Measurements from ENCODE around the gene ADCYAP1. TPM values are rescaled to one million over a fixed set of nuclear protein-coding genes. Genes with fewer than 3 reads are reported as not detected.

ADCYAP1 gene
- total RNA-seq, 1 experiment from 2014 or later: not detected

DNA sequence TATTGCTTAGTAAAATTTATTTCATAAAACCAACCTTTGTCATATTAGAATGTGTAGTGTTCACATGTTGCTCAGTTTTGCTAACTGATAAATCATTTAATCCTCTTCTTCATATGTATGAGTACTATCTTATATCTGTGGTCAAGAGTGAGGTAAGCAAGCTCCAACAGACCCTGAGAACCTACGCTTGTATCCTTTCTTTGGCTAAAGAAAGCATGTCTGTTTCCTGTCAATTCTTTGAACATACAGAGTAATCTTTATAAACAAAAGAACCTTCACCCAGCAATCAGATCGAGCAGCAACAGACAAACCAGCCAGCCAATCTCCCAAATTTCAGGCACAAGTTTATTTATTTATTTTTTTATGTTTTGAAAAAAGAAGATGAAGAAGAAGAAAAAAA, 6.4 kb downstream of the ADCYAP1 start:
- H3F3A ChIP-seq (ENCODE audit: insufficient read depth, low read depth): no peaks in the 10 kb centered on the region
- no peaks in the 10 kb centered on the region for H3K27me3 ChIP-seq (ENCODE audit: insufficient read depth, low read depth)
- no TSS peak for BruUV-seq (replicated peaks)
- no peaks in the 10 kb centered on the region for H3K79me2 ChIP-seq (ENCODE audit: low read depth)
- no peak overlapping the region for H3K4me2 ChIP-seq
- TF ChIP-seq EZH2 (IDR thresholded peaks at IDR 0.05; ENCODE audit: low read depth): no peak
- no peak overlapping the region for H3K27ac ChIP-seq
- no peaks in the 10 kb centered on the region for H3K9me3 ChIP-seq (ENCODE audit: insufficient read depth, low read depth)
- H3K4me3 ChIP-seq: no peak overlapping the region
- H3K9me2 ChIP-seq (ENCODE audit: insufficient read depth): no peaks in the 10 kb centered on the region
- intact Hi-C loops (cut with micrococcal nuclease; ENCODE audit: unreplicated experiment): loop anchor here (5.0 kb wide), 1 partner anchor 226 kb away; no protein-coding TSS in a partner anchor
- H4K20me1 ChIP-seq (ENCODE audit: insufficient read depth): no peaks in the 10 kb centered on the region
- H3K36me3 ChIP-seq (ENCODE audit: low read depth): no peaks in the 10 kb centered on the region
- H2AFZ ChIP-seq: no peak overlapping the region
- POLR2A ChIA-PET (ENCODE audit: unreplicated experiment): no interaction called here
- DNase-seq: no peak
- no peaks in the 10 kb centered on the region for H3K4me1 ChIP-seq (replicated peaks; ENCODE audit: insufficient read depth)
- CTCF ChIA-PET: no interaction called here

DNA sequence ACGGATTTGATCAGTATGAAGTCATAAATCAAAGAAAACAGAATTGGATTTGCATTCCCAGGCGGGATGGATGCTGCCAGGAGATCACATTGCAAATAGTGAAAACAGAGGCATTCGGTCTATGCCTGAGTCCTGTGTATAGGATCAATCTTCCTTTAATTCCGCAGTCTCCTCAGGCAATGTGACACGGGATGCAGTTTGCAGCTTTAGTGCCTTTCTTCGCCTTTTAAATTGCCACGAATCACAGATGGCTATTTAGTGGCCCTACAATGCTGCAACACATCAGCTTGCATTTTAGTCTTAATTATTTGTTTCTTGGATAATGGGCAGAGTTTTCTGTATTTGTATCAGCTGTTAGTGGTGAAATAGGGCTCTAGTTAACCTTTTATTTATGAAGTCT, 6.8 kb downstream of the ADCYAP1 start:
- Histone ChIP-seq H3K27me3 (ENCODE audit: insufficient read depth, low read depth) (no peaks in the 10 kb centered on the region), H3K27ac (no peak overlapping the region), H3K79me2 (ENCODE audit: low read depth) (no peaks in the 10 kb centered on the region), H2AFZ (no peak overlapping the region), H3K9me3 (ENCODE audit: insufficient read depth, low read depth) (no peaks in the 10 kb centered on the region), H3K4me3 (no peak overlapping the region), H3K9me2 (ENCODE audit: insufficient read depth) (no peaks in the 10 kb centered on the region), H3K4me2 (no peak overlapping the region), H3F3A (ENCODE audit: insufficient read depth, low read depth) (no peaks in the 10 kb centered on the region), H3K4me1 (replicated peaks; ENCODE audit: insufficient read depth) (no peaks in the 10 kb centered on the region), H3K36me3 (ENCODE audit: low read depth) (no peaks in the 10 kb centered on the region), H4K20me1 (ENCODE audit: insufficient read depth) (no peaks in the 10 kb centered on the region)
- TF ChIP-seq, protein P1, sequence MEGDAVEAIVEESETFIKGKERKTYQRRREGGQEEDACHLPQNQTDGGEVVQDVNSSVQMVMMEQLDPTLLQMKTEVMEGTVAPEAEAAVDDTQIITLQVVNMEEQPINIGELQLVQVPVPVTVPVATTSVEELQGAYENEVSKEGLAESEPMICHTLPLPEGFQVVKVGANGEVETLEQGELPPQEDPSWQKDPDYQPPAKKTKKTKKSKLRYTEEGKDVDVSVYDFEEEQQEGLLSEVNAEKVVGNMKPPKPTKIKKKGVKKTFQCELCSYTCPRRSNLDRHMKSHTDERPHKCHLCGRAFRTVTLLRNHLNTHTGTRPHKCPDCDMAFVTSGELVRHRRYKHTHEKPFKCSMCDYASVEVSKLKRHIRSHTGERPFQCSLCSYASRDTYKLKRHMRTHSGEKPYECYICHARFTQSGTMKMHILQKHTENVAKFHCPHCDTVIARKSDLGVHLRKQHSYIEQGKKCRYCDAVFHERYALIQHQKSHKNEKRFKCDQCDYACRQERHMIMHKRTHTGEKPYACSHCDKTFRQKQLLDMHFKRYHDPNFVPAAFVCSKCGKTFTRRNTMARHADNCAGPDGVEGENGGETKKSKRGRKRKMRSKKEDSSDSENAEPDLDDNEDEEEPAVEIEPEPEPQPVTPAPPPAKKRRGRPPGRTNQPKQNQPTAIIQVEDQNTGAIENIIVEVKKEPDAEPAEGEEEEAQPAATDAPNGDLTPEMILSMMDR (conservative IDR thresholded peaks at IDR 0.05): no peak
- no peak for TF ChIP-seq EZH2 (IDR thresholded peaks at IDR 0.05; ENCODE audit: low read depth)
- BruUV-seq (replicated peaks): no TSS peak
- CTCF ChIA-PET: no interaction called here
- no peak for DNase-seq
- intact Hi-C loops (cut with micrococcal nuclease; ENCODE audit: unreplicated experiment): loop anchor here (5.0 kb wide), 1 partner anchor 226 kb away; no protein-coding TSS in a partner anchor
- POLR2A ChIA-PET (ENCODE audit: unreplicated experiment): no interaction called here

DNA sequence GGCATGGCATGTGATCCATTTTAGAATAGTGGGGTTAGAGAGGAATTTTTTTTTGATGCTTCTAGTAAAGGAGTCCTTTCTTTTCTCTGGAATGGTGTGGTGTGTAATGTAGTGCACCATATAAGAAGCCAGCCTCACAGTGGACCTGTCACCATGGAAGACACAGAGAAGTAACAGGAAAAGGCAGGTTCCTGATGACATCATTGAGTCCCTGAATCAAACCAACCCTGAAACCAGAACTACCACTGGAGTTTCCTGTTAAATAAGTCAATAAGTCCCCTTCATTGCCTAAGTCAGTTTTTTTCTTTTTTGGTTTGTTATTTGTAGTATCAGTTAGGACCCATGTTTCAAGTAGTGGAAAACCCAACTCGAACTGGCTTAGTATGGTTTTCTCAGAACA, 11.9 kb downstream of the ADCYAP1 start:
- CTCF ChIA-PET: no interaction called here
- H3K4me1 ChIP-seq (replicated peaks; ENCODE audit: insufficient read depth): no peaks in the 10 kb centered on the region
- H2AFZ ChIP-seq: no peak overlapping the region
- H3K27ac ChIP-seq: no peak overlapping the region
- no peaks in the 10 kb centered on the region for H3K9me3 ChIP-seq (ENCODE audit: insufficient read depth, low read depth)
- intact Hi-C loops (cut with micrococcal nuclease; ENCODE audit: unreplicated experiment): no loop called here
- POLR2A ChIA-PET (ENCODE audit: unreplicated experiment): no interaction called here
- H3K9me2 ChIP-seq (ENCODE audit: insufficient read depth): no peaks in the 10 kb centered on the region
- no peak overlapping the region for H3K4me3 ChIP-seq
- no peaks in the 10 kb centered on the region for H4K20me1 ChIP-seq (ENCODE audit: insufficient read depth)
- H3K4me2 ChIP-seq: no peak overlapping the region
- no TSS peak for BruUV-seq (replicated peaks)
- no peak for DNase-seq
- no peaks in the 10 kb centered on the region for H3K27me3 ChIP-seq (ENCODE audit: insufficient read depth, low read depth)
- TF ChIP-seq, protein P1 (conservative IDR thresholded peaks at IDR 0.05): no peak
- no peak for TF ChIP-seq EZH2 (IDR thresholded peaks at IDR 0.05; ENCODE audit: low read depth)
- no peaks in the 10 kb centered on the region for H3K79me2 ChIP-seq (ENCODE audit: low read depth)
- no peaks in the 10 kb centered on the region for H3K36me3 ChIP-seq (ENCODE audit: low read depth)
- H3F3A ChIP-seq (ENCODE audit: insufficient read depth, low read depth): no peaks in the 10 kb centered on the region

DNA sequence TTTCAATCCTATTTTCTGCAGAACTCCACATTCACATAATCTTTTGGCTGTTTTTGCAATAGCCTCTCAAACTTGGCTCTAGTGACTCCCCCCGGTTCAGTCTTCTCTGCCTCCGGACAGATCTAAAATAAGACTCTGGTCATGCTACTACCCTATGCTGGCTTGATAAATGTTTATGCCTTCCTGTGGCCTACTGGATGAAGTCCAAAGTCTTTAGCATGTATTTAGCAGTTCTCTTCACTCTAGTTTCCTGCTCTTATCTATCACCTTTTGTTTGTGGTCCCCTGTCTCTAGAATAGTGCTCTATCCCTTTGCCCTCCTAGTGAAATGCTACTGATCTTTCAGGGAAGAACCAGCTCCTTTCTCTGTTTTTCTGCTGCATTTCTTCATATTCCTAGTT, 14.4 kb downstream of the ADCYAP1 start:
- CTCF ChIA-PET: no interaction called here

More for the DNA sequence above, 14.4 kb downstream of the ADCYAP1 start:
- no peak overlapping the region for H3K4me3 ChIP-seq
- H3K4me1 ChIP-seq (replicated peaks; ENCODE audit: insufficient read depth): 0 out of 2 replicates have a peak, but pooled peaks cover 5% of the 10 kb centered on the region
- TF ChIP-seq, protein P1 (conservative IDR thresholded peaks at IDR 0.05): no peak
- no peak for TF ChIP-seq EZH2 (IDR thresholded peaks at IDR 0.05; ENCODE audit: low read depth)
- no peak overlapping the region for H3K27ac ChIP-seq
- H3K27me3 ChIP-seq (ENCODE audit: insufficient read depth, low read depth): no peaks in the 10 kb centered on the region
- H3K9me2 ChIP-seq (ENCODE audit: insufficient read depth): no peaks in the 10 kb centered on the region
- no peaks in the 10 kb centered on the region for H3K79me2 ChIP-seq (ENCODE audit: low read depth)
- POLR2A ChIA-PET (ENCODE audit: unreplicated experiment): no interaction called here
- H4K20me1 ChIP-seq (ENCODE audit: insufficient read depth): no peaks in the 10 kb centered on the region
- no peak for DNase-seq
- H3K36me3 ChIP-seq (ENCODE audit: low read depth): no peaks in the 10 kb centered on the region
- no peak overlapping the region for H2AFZ ChIP-seq
- H3K9me3 ChIP-seq (ENCODE audit: insufficient read depth, low read depth): no peaks in the 10 kb centered on the region
- no peak overlapping the region for H3K4me2 ChIP-seq
- intact Hi-C loops (cut with micrococcal nuclease; ENCODE audit: unreplicated experiment): no loop called here
- no TSS peak for BruUV-seq (replicated peaks)
- H3F3A ChIP-seq (ENCODE audit: insufficient read depth, low read depth): no peaks in the 10 kb centered on the region; the same call in 1 of the 2 replicates
